K562 (cell line): Measurements from ENCODE around the gene TUT7. TPM values are rescaled to one million over a fixed set of nuclear protein-coding genes. Genes with fewer than 3 reads are reported as not detected.

Experiments
- ATAC-seq: fragments of 200-7000 bp; cut with Tn5 transposase; 3 replicates; pipeline ENCODE4 v1.9.1; 2020; ENCODE audit warnings: moderate library complexity
- BruUV-seq: library from RNA; stranded (reverse); fragments of 400-500 nt; replicated peaks from 2 replicates; lab custom pipeline; 2021; lab: Mats Ljungman, UMichigan
- CTCF ChIA-PET: fragments of 300-600 bp; formaldehyde crosslinking; extraction: SDS; loops from one replicate; lab custom pipeline; 2021; ENCODE audit warnings: low intra/inter-chr PET ratio; lab: Yijun Ruan, JAX
- POLR2A ChIA-PET: fragments of 300-600, 350-650 bp; sonication (Branson Sonifier 250); formaldehyde crosslinking; extraction: SDS; loops from one replicate; lab custom pipeline; 2021; ENCODE audit warnings: antibody characterized with exemption, inconsistent platforms; lab: Yijun Ruan, JAX
- DNase-seq, 4 experiments: peaks; one replicate each; pipeline versions ENCODE4 v3.0.0 to v3.0.0-alpha.2; 2011 to 2018; ENCODE audit warnings: low spot score in 3 of 4, mixed read lengths in 3 of 4; ENCODE audit errors: extremely low read depth in 1 of 4
- FAIRE-seq: peaks from 2 replicates; lab custom pipeline; 2011; peaks lifted over from hg19 to GRCh38; lab: Jason Lieb, UNC
- H2AFZ ChIP-seq: 2 replicates; pipeline ENCODE4 v1.6.0; 2011; ENCODE audit warnings: low read depth, low read length, control low read depth, inconsistent platforms
- H3K27ac ChIP-seq: fragments of 200-600 bp; 3 replicates; pipeline ENCODE4 v1.8.0; 2011; ENCODE audit warnings: low read depth, mild to moderate bottlenecking, control low read depth, inconsistent platforms, low read length, moderate library complexity, mixed read lengths; ENCODE audit errors: extremely low read depth
- H3K27me3 ChIP-seq, 2 experiments: fragments of 300-600 bp in 1 of 2; 2 replicates in 1 of 2; 3 replicates in 1 of 2; pipeline versions ENCODE4 v1.6.0 to v1.8.0; 2011; ENCODE audit warnings: inconsistent platforms in 2 of 2, low read length in 2 of 2, mild to moderate bottlenecking in 1 of 2, mixed read lengths in 1 of 2, moderate library complexity in 1 of 2; ENCODE audit not compliant: control insufficient read depth in 2 of 2, insufficient read depth in 2 of 2
- H3K36me3 ChIP-seq: fragments of 300-600 bp; 3 replicates; pipeline ENCODE4 v1.8.0; 2011; ENCODE audit warnings: mild to moderate bottlenecking, low read length, inconsistent platforms; ENCODE audit not compliant: control insufficient read depth, insufficient read depth
- H3K4me1 ChIP-seq, 2 experiments: fragments of 200-600 bp in 1 of 2; replicated peaks in 1 of 2; 2 replicates in 1 of 2; 3 replicates in 1 of 2; pipeline versions ENCODE4 v1.5.1 to v1.8.0; 2011; ENCODE audit warnings: inconsistent platforms in 2 of 2, low read length in 2 of 2, mild to moderate bottlenecking in 1 of 2, mixed read lengths in 1 of 2, moderate library complexity in 1 of 2; ENCODE audit not compliant: control insufficient read depth in 2 of 2, insufficient read depth in 2 of 2
- H3K4me2 ChIP-seq: 2 replicates; pipeline ENCODE4 v1.6.1; 2011; ENCODE audit warnings: low read length, control low read depth, inconsistent platforms, mixed read lengths; ENCODE audit not compliant: insufficient read depth
- H3K4me3 ChIP-seq: fragments of 200-600 bp; sonication (generic), shearing (Covaris generic); 2 replicates; pipeline ENCODE4 v1.5.1; 2016; ENCODE audit warnings: control low read depth, inconsistent platforms
- H3K79me2 ChIP-seq: fragments of 200-600 bp; 3 replicates; pipeline ENCODE4 v1.8.0; 2011; ENCODE audit warnings: low read length, inconsistent platforms; ENCODE audit not compliant: control insufficient read depth, insufficient read depth
- H3K9ac ChIP-seq, 2 experiments: 2 replicates each; pipeline versions ENCODE4 v1.6.0 to v1.6.1; 2011; ENCODE audit warnings: low read depth in 2 of 2, low read length in 2 of 2, control low read depth in 1 of 2, inconsistent platforms in 1 of 2, mild to moderate bottlenecking in 1 of 2, mixed read lengths in 1 of 2; ENCODE audit not compliant: insufficient read depth in 1 of 2
- H3K9me1 ChIP-seq: one replicate; pipeline ENCODE4 v1.6.0; 2011; ENCODE audit warnings: inconsistent platforms, mild to moderate bottlenecking, low read length, moderate library complexity; ENCODE audit not compliant: control insufficient read depth, insufficient read depth
- H3K9me3 ChIP-seq: replicated peaks from 2 replicates; pipeline ENCODE4 v1.5.1; 2011; ENCODE audit warnings: low read depth, low read length, inconsistent platforms; ENCODE audit not compliant: control insufficient read depth, insufficient read depth
- H4K20me1 ChIP-seq: replicated peaks from 2 replicates; pipeline ENCODE4 v1.6.1; 2011; ENCODE audit warnings: low read length, inconsistent platforms, mixed read lengths; ENCODE audit not compliant: control insufficient read depth, insufficient read depth
- LARP7 ChIP-seq: fragments of 450-650 bp; IDR thresholded peaks from 2 replicates; pipeline ENCODE4 v1.6.1; 2016
- ZNF23 ChIP-seq: fragments of 250-450 bp; sonication (Bioruptor Pico); IDR thresholded peaks from 2 replicates; pipeline ENCODE4 v1.4.0; 2020; ENCODE audit warnings: mild to moderate bottlenecking
- WGBS: fragments of 100-300 bp; shearing (Covaris generic); methylation state at CpG from one replicate; pipeline ENCODE4 v1.1.6; 2016; ENCODE audit warnings: low coverage, mixed read lengths; ENCODE audit not compliant: insufficient coverage; ENCODE audit errors: missing lambda C conversion rate; 5-methylcytosine and 5-hydroxymethylcytosine counted together
- in situ Hi-C: fragments of 300-500 bp; cut with MboI; formaldehyde crosslinking; loops from 4 replicates; pipeline ENCODE4 v1.15.0; 2018; ENCODE audit warnings: inconsistent platforms, mixed read lengths
- intact Hi-C: fragments of 100-400 bp; cut with micrococcal nuclease; formaldehyde crosslinking; loops from 2 replicates; pipeline ENCODE4 v1.14.2; 2022
- polyA plus RNA-seq, 8 experiments: library from polyadenylated mRNA; depleted of rRNA in 4 of 8; stranded (reverse) in 5 of 8; unstranded in 3 of 8; fragments of >200 nt; fragmentation: Nextera tagmentation in 2 of 8; fragmentation: Illumina TruSeq in 1 of 8; extraction: Ambion mirVana in 2 of 8; extraction: Trizol in 1 of 8; gene quantifications; 2 replicates each; pipeline versions ENCODE4 v1.2.1 to v1.2.3, GENCODE V29; 2011 to 2014; ENCODE audit warnings: inconsistent platforms in 1 of 8, missing spikeins in 1 of 8
- total RNA-seq, 7 experiments: library from RNA; depleted of rRNA in 6 of 7; stranded (reverse); fragments of >200 nt in 6 of 7; fragmentation: Illumina TruSeq in 2 of 7; extraction: Trizol in 2 of 7; gene quantifications; 2 replicates each; pipeline versions ENCODE4 v1.2.1 to v1.2.3, GENCODE V29; 2011 to 2021; ENCODE audit warnings: low replicate concordance in 1 of 7
- TF ChIP-seq, protein P1 (sequence below): sonication (generic); formaldehyde crosslinking; IDR thresholded peaks from 2 replicates; pipeline ENCODE4 v1.8.0; 2022; ENCODE audit warnings: mild to moderate bottlenecking, missing genetic modification reagents

TUT7 gene
- total and polyA plus RNA-seq, 9 of the 15 experiments (the other 6 are each of a cell fraction or from before 2014, with no cell fraction given): 5.9 to 26.9 (median 15.2) TPM

DNA sequence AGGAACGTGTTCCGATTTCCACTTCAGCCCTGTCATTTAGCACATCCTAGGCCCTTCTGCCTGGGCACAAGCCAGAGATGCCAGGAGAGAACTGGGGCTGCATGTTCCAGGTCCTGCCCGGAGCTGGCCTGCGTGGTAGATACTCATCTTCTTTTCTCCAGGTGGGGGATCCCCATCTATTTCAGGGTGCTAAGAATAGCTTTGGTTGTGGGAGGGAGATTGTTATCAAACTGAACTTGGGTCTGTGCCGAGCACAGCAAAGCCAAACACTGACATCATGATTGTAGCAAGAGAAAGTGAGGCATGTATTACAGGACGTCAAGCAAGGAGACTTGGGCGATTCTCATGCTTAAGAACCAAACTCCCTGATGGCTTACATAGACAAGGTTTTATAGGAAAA lies 113.0 kb downstream of the TUT7 start:
- H3K27me3 ChIP-seq: peaks cover 3 to 4% of the 10 kb centered on the region in 2 experiments; a peak in 1 of 5 replicates
- 7% methylated on average over 5 of the region's 7 CpGs for WGBS
- no TSS peak for BruUV-seq
- POLR2A ChIA-PET: no interaction called here
- H2AFZ ChIP-seq: no peak overlapping the region
- H3K4me2 ChIP-seq: no peak overlapping the region
- no peak for FAIRE-seq
- no peak overlapping the region for H3K9ac ChIP-seq
- H3K9me1 ChIP-seq: no peaks in the 10 kb centered on the region
- no peaks in the 10 kb centered on the region for H4K20me1 ChIP-seq
- H3K9me3 ChIP-seq: no peaks in the 10 kb centered on the region
- TF ChIP-seq ZNF23 (CRISPR knock-in tag): no peak
- TF ChIP-seq, protein P1, sequence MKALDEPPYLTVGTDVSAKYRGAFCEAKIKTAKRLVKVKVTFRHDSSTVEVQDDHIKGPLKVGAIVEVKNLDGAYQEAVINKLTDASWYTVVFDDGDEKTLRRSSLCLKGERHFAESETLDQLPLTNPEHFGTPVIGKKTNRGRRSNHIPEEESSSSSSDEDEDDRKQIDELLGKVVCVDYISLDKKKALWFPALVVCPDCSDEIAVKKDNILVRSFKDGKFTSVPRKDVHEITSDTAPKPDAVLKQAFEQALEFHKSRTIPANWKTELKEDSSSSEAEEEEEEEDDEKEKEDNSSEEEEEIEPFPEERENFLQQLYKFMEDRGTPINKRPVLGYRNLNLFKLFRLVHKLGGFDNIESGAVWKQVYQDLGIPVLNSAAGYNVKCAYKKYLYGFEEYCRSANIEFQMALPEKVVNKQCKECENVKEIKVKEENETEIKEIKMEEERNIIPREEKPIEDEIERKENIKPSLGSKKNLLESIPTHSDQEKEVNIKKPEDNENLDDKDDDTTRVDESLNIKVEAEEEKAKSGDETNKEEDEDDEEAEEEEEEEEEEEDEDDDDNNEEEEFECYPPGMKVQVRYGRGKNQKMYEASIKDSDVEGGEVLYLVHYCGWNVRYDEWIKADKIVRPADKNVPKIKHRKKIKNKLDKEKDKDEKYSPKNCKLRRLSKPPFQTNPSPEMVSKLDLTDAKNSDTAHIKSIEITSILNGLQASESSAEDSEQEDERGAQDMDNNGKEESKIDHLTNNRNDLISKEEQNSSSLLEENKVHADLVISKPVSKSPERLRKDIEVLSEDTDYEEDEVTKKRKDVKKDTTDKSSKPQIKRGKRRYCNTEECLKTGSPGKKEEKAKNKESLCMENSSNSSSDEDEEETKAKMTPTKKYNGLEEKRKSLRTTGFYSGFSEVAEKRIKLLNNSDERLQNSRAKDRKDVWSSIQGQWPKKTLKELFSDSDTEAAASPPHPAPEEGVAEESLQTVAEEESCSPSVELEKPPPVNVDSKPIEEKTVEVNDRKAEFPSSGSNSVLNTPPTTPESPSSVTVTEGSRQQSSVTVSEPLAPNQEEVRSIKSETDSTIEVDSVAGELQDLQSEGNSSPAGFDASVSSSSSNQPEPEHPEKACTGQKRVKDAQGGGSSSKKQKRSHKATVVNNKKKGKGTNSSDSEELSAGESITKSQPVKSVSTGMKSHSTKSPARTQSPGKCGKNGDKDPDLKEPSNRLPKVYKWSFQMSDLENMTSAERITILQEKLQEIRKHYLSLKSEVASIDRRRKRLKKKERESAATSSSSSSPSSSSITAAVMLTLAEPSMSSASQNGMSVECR (CRISPR knock-in tag): no peak
- no peak for TF ChIP-seq LARP7
- DNase-seq: no peak
- CTCF ChIA-PET: no interaction called here
- in situ Hi-C loops (loop anchor here (25.0 kb wide), 1 partner anchor 429 kb away; no protein-coding TSS in a partner anchor), intact Hi-C loops (no loop called here)
- H3K79me2 ChIP-seq: no peaks in the 10 kb centered on the region
- no peaks in the 10 kb centered on the region for H3K36me3 ChIP-seq
- ATAC-seq: no peak
- no peak overlapping the region for H3K27ac ChIP-seq
- H3K4me1 ChIP-seq: no peaks in the 10 kb centered on the region
- no peak overlapping the region for H3K4me3 ChIP-seq
